Measurements from ENCODE around the gene MGAT5.

- TF ChIP-seq CTCF (conservative IDR thresholded peaks at IDR 0.05) = no peak
- TF ChIP-seq ZFX (IDR thresholded peaks at IDR 0.05) = no peak
These were observed 80.9 kb downstream of the MGAT5 start for GRCh38 chr2:134334542-134335353.
